NCI-H1417 treated with DMSO at 0.1 percent for 48 hours (cell line): ENCODE data around the gene F3.
A peak's percentile ranks its signal among the peaks of the same experiment; 100 is the strongest.

Source experiments
- DNase-seq: peaks from one replicate; lab custom pipeline; 2025; lab: John Stamatoyannopoulos, UW

F3 gene

GRCh38 chr1:94527447-94528031, 14.0 kb downstream of the F3 start:
- DNase-seq, result peak; percentile 11

- no peak for DNase-seq
Observed at GRCh38 chr1:94526152-94526980, 15.2 kb downstream of the F3 start.

DNA sequence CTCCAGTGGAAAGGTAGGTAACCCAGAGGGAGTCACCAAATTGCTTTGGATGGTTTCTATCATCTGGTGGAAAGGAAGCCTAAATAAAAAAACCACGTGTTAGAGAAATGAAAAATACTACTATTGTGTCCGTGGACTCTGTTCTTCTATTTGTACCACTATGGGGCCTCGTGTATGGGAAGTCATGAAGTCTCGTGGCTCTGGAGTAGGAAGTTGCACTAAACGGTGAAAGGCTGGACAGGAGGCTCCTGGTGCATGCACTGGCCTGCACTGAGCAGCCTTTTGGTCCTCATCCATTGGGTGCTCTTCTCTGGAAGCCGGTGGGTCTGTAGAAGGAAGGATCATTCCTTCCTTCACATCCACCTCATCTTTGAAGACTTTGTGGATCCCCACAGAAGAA, 17.0 kb downstream of the F3 start:
- no peak for DNase-seq

GRCh38 chr1:94522304-94522703, 19.3 kb downstream of the F3 start:
- no peak for DNase-seq

GRCh38 chr1:94519351-94519750, 22.2 kb downstream of the F3 start:
- DNase-seq, result no peak

GRCh38 chr1:94515296-94515947, 26.1 kb downstream of the F3 start:
- no peak for DNase-seq

DNA sequence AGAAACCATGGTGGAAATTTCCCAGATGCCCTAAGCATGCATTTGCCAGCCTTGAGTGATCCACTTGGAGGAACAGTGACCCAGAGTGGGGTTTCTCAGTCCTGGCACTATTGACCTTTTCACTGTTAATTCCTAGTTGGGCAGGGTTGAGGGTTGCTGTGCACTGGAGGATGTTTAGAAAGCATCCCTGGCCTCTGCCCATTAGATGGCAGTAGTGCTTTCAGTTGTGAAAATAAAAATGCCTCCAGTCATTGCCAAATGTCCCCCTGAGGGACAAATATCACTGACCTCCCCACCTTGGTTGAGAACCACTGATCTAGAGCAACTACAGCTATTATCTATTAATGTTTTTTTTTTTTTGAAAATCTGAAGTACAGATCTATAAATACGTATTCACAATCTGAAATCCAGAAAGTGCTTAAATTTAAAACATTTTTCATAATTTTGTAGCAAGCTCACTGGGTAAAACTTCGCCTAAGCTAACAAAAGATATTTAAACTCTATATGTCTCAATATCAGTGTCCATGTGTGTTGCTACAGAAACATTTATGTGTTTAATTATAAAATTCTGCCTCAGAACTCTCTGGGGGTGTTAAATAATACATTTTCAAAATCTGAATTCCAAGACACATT, 27.3 kb downstream of the F3 start:
- no peak for DNase-seq

- no peak for DNase-seq
Observed at GRCh38 chr1:94512816-94513215, 28.7 kb downstream of the F3 start.

- DNase-seq, result no peak
Observed at GRCh38 chr1:94504601-94505000, 37.0 kb downstream of the F3 start.

DNA sequence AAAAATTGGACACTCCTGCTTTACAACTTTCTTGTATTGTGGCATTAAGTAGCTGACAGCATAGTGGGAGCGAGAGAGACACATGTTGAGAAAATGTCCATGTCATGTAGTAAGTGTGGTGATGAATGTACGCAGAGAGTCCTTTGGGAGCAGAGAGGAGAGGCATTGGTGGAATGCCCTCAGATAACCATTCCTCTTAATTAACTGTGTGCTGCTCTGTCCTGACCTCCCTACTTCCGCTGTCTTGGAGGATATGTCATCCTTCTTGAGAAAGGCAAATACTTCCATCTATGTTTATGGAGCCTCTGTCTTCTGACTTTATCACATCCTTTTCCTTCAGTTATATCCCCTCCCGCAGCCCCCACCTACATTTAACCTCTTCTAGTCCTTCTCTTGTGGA, 38.4 kb downstream of the F3 start:
- no peak for DNase-seq

- no peak for DNase-seq
Observed at GRCh38 chr1:94501935-94502334, 39.6 kb downstream of the F3 start.

- no peak for DNase-seq
Observed at GRCh38 chr1:94501426-94501825, 40.1 kb downstream of the F3 start.

- DNase-seq, result no peak
Observed at GRCh38 chr1:94496076-94496755, 45.3 kb downstream of the F3 start.

DNA sequence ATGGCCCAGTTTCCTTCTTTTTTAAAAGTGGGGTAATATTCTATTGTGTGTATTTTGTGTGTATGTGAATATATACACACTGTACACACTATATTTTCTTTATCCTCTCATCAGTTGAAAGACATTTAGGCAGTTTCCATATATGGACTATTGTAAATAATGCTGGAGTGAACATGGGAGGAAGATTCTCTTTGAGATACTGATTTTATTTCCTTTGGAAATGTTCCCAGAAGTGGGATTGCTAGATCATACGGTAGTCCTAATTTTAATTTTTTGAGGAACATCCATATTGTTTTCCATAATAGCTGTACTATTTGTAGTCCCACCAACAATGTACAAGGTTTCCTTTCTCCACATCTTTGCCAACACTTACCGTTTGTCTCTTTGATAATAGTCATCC, 51.0 kb downstream of the F3 start:
- DNase-seq, result no peak

DNA sequence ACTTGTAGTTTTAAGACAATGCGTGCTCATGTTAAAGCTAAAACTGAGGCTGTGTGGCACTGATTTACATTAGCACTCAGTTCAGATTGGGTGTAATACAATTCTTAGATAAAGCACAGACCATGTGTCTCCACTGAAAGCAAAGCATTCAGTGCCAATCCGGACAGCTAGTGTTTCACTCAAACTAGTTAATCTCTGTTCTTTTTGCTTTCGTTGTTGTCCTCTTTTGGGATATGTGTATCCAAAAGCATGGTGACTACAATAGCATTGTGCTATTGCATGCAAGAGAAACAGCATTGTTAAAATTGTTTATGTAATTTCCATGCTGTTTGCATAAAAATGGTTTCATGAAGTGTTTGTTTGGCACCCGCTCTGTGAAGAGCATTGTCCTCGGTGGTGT, 54.6 kb downstream of the F3 start:
- no peak for DNase-seq

- no peak for DNase-seq
Observed at GRCh38 chr1:94481473-94481933, 60.1 kb downstream of the F3 start.

- DNase-seq, result no peak
Observed at GRCh38 chr1:94479682-94480081, 61.9 kb downstream of the F3 start.
